Activated T-cell treated with anti-CD3 and anti-CD28 coated beads for 48 hours (primary cell): ENCODE data around the gene QPCTL.
A peak's percentile ranks its signal among the peaks of the same experiment; 100 is the strongest.

ENCODE experiments used
- DNase-seq: peaks from one replicate; pipeline ENCODE4 v3.0.0-alpha.2; 2020; ENCODE audit warnings: low read depth

The QPCTL gene

GRCh38 chr19:45692187-45693105 lies at the start of gene QPCTL:
TSS of gene QPCTL (plus strand) at chr19:45692666. CDS start at chr19:45692704, 38 bp downstream.
- peak; percentile 94 for DNase-seq

- DNase-seq: peak; percentile 95
Observed at GRCh38 chr19:45643024-45643926, 49.2 kb upstream of the QPCTL start.

GRCh38 chr19:45643927-45644771 lies 48.3 kb upstream of the QPCTL start:
- DNase-seq: no peak

- DNase-seq: no peak
Observed at GRCh38 chr19:45645068-45645630, 47.3 kb upstream of the QPCTL start.

GRCh38 chr19:45645631-45646344 lies 46.7 kb upstream of the QPCTL start:
- DNase-seq: peak; percentile 80

GRCh38 chr19:45646345-45646698 lies 46.1 kb upstream of the QPCTL start:
- DNase-seq: no peak

GRCh38 chr19:45650722-45651121 lies 41.7 kb upstream of the QPCTL start:
- no peak for DNase-seq

- DNase-seq: no peak
Observed at GRCh38 chr19:45653634-45654033, 38.8 kb upstream of the QPCTL start.

- no peak for DNase-seq
Observed at GRCh38 chr19:45655073-45655472, 37.4 kb upstream of the QPCTL start.

- no peak for DNase-seq
Observed at GRCh38 chr19:45657520-45658167, 34.8 kb upstream of the QPCTL start.

GRCh38 chr19:45659096-45659729 lies 33.3 kb upstream of the QPCTL start:
- DNase-seq: no peak

- no peak for DNase-seq
Observed at GRCh38 chr19:45660636-45661035, 31.8 kb upstream of the QPCTL start.

- DNase-seq: no peak
Observed at GRCh38 chr19:45663800-45664199, 28.7 kb upstream of the QPCTL start.

GRCh38 chr19:45664575-45664974 lies 27.9 kb upstream of the QPCTL start:
- DNase-seq: no peak

GRCh38 chr19:45667620-45668341 lies 24.7 kb upstream of the QPCTL start, which contains the start of gene GIPR:
TSS of gene GIPR (plus strand) at chr19:45668221. CDS start at chr19:45669521, 1,300 bp downstream.
- peak; percentile 69 for DNase-seq

- DNase-seq: no peak
Observed at GRCh38 chr19:45668342-45668871, 24.1 kb upstream of the QPCTL start.

- peak; percentile 73 for DNase-seq
Observed at GRCh38 chr19:45670670-45671453, 21.6 kb upstream of the QPCTL start.

- DNase-seq: no peak
Observed at GRCh38 chr19:45674946-45675345, 17.5 kb upstream of the QPCTL start.
